HG03558 (cell line): Measurements from ENCODE around the gene MYOZ2.

Source experiments
- ATAC-seq: cut with Tn5 transposase; IDR thresholded peaks from one replicate; pipeline ENCODE4 v1.9.1; 2021; ENCODE audit warnings: moderate number of reproducible peaks; ENCODE audit not compliant: unreplicated experiment; ENCODE audit errors: extremely low read depth

MYOZ2 gene

DNA sequence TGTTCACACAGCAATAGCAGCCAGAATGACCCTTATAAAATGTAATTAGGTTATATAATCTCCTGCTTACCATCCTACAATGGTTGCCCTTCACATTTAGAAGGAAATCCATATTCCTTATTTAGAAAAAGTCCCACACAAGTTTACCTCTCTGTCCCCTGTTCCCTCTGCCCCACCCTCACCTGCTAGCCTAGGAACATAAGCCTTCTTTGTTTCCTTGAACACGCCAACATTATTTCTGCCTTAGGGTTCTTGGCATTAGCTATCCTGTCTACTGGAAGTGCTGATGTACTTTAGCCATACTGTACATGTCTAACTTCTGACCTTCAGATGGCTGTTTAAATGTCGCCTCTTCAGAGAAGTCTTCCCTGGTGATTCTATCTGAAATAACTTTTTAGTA, 48.5 kb downstream of the MYOZ2 start:
- ATAC-seq, result no peak

DNA sequence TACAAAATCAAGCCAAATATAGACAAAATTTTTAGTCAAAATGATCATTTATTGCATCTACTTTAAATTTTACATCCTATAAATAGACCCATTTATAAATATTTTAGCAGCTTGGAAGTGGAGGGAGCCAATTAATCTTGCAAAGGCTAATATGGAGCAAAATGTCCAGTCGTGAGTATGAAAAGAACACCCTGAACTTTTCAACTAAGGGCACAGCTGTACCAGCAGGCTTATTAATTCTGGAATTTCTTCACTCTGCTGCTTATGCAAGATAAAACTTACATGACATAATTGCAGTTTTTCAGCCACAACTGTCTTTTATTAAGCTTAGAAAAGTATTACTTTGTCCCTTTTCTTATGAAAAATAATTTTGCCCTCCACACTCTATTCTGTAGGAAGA, 54.0 kb downstream of the MYOZ2 start:
- no peak for ATAC-seq

DNA sequence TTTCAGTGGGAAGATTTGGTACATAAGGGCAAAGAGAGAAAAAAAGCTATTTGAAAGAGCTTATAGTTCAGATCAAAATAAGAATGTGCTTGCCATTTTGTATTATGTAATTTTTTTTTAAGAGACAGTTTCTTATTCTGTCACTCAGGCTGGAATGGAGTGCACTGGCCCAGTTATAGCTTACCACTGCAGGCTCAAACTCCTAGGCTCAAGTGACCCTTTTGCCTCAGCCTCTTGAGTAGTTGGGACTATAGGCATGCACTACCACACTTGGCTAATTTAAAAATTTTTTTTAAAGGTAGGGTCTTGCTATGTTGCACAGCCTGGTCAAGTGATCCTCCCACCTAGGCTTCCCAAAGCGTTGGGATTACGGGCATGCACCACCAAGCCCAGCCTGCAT, 54.7 kb downstream of the MYOZ2 start:
- ATAC-seq, result no peak

DNA sequence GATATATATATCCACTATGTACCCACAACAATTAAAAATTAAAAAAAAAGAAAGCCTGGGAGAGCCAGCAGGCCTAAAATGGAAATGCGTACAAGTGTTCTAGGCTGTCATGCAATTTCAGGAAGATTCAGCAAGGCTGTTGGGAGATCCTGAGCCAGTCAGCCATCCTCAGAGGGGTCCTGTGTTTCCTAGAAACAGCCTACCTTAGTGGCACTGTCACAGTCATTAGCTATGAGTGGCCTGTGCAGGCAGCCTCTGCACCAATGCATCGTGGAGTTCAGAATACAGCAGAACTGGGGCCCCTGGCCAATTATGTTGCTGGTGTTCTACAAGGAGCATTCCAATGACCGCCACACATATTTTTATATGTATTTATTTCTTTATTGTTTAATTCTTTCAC, 55.9 kb downstream of the MYOZ2 start:
- ATAC-seq, result no peak

GRCh38 chr4:119197772-119198212, 62.2 kb downstream of the MYOZ2 start:
- ATAC-seq, result no peak

DNA sequence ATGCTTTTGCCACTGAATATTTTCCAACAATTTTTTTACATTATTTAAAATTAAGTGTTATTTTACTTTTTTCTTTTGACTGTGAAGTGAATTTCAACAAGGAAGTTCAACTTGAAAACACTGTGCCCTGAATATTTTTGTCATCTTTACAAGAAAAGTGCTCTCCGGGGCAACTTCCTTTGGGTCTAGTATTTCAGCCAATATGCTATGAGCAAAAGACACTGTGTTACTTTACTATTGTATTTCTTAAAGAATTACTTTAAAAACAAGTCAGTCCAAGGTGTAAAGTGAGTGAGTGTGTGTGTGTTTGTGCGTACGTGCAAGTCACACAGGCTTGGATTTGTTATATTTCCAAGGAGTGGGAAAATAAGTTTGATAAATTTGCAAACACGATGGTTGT, 69.3 kb downstream of the MYOZ2 start:
- no peak for ATAC-seq

DNA sequence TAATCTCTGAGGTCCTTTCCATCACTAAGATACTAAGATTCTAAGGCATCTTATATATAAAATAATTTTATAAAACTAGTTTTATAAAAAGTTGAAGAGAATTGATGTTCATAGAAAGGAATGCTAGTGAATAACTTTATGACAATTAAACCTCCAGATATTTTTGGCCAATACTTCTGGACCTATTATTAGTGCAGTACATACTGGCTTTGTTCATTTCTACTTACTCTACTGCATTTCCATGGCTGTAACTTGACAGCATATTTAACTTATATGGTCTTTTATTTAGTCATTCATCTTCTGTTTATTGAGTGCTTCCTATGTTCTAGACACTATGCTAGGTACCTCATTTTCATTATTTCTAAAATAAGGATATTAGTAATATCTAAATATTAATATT, 70.1 kb downstream of the MYOZ2 start:
- ATAC-seq, result no peak

DNA sequence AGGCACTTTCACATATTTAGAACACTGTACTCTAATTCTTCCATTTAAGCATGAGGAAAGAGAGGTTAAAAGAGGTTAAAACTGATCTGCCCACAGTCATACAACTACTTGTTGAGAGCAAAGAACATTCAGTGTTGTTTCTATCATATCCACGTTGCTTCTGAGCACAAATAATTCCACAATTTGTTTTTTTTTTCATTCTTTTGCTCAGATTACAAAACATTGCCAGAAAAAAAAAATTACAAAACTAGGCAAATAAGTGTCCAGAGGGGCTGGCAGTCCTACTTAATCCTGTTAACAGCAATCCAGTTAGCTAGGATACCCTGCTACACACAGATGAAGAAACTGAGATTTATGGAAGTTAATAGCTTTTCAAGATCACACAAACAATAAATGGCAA, 70.5 kb downstream of the MYOZ2 start:
- ATAC-seq, result no peak

DNA sequence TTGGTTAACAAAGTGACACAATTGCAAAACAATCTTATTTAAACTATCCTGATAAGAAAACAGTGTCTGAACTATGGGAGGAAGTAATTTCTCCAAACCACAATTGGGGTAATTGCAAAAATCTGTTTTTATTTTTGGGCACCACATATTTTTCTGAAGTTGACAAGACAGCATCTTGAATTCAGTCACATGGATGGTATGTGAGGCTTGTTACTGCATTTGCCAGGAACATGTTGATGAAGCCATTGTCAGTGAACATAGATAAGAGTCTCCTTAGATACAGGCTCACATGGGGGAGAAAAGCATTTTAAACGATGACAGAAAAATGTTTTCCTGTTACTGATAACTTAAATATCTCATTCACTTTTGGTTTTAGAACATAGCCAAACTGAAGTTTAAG, 71.4 kb downstream of the MYOZ2 start:
- ATAC-seq, result no peak

DNA sequence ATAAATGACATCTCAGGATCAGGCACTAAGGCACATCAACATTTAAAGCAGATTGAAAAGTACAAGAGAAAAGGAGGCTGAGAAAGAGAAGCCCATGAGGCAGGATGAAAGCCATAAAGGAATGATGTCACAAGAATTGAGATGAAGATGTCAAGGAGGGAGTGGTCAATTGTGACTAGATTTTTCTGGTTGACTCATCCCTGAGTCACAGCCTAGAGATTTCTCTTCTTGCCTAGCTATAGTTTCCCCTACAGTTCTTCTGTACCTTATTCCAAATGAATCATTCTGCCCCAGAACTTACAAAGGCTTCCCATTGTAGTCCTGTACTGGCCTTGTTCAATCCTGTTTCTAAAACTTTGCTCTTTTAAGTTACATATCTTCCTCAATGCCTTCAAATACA, 73.4 kb downstream of the MYOZ2 start:
- peak; percentile 19 for ATAC-seq

GRCh38 chr4:119209586-119209985, 74.0 kb downstream of the MYOZ2 start:
- no peak for ATAC-seq

DNA sequence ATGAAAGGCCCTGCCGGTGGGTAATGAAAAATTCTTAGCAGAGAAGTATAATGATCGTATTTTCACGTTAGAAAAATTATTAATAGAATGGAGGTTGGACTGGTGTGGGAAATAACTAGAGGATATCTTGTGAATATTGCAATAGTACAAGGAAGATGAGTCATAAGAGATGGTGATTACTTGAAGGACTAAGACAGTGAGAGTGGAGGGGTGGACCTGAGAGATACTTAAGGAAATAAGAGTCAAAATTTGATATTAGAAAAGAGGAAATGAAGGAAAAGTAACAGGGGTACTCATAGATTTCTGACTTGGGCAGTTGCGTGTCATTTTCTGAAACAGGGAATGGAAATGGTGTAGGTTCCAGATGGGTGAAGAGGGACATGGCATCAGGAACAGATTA, 75.1 kb downstream of the MYOZ2 start:
- ATAC-seq, result no peak

DNA sequence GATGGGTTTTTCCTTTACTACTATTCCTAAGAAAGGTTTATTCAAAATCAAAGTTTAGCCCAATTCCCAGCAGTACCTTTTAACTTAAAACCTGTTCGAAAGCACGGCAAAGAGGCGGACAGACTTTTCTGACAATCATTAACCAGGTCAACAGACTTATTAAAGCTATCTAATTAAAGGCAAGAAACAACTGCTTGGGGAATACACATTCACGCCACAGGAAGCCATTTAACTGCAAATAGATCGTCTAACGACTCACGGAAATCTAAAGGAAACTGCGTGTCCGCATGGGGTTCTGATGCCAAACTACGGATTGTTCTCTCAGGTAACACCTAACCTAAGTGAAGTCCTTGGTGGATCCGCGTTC, 76.2 kb downstream of the MYOZ2 start:
- no peak for ATAC-seq

GRCh38 chr4:119212234-119212963, 76.8 kb downstream of the MYOZ2 start, which contains the start of gene USP53:
TSS of gene USP53 (plus strand) at chr4:119212713. CDS start at chr4:119239760, 27,047 bp downstream.
- peak; percentile 76 for ATAC-seq

GRCh38 chr4:119212964-119213606, 77.5 kb downstream of the MYOZ2 start:
- ATAC-seq, result peak; percentile 25

GRCh38 chr4:119218093-119218492, 82.5 kb downstream of the MYOZ2 start:
- ATAC-seq, result no peak

- ATAC-seq, result no peak
These were observed 85.8 kb downstream of the MYOZ2 start for GRCh38 chr4:119221412-119221811.

- ATAC-seq, result no peak
These were observed 92.1 kb downstream of the MYOZ2 start for GRCh38 chr4:119227690-119228089.

DNA sequence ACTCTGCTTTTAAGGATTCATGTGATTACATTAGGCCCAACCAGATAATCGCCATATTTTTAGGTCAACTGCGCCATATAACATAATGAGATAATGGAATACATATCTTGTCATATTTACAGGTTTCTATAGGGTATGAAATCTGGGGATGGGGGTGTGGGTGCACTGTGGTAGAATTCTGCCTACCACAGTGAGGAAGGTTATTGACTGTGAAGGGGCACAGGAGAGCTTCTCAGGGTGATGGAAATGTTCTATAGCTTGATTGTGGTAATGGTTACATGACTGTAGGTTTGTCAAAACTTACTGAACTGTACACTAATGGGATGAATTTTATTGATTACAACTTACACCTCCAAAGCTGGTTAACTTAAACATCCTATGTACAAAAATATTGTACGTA, 92.8 kb downstream of the MYOZ2 start:
- no peak for ATAC-seq

- ATAC-seq, result no peak
These were observed 94.5 kb downstream of the MYOZ2 start for GRCh38 chr4:119229908-119230687.

GRCh38 chr4:119231491-119231890, 95.9 kb downstream of the MYOZ2 start:
- ATAC-seq, result no peak
